NCI-H345 treated with DMSO at 0.1 percent for 48 hours (cell line): ENCODE measurements around the gene PEX5L.
"Not testable (repeated sequence)": the region's sequence is repeated elsewhere in the genome, so short reads cannot be mapped to it uniquely, and the experiment has no call there.

Source experiments
- DNase-seq: peaks from one replicate; lab custom pipeline; 2025; ENCODE audit not compliant: unreplicated experiment; lab: John Stamatoyannopoulos, UW

The PEX5L gene, protein sequence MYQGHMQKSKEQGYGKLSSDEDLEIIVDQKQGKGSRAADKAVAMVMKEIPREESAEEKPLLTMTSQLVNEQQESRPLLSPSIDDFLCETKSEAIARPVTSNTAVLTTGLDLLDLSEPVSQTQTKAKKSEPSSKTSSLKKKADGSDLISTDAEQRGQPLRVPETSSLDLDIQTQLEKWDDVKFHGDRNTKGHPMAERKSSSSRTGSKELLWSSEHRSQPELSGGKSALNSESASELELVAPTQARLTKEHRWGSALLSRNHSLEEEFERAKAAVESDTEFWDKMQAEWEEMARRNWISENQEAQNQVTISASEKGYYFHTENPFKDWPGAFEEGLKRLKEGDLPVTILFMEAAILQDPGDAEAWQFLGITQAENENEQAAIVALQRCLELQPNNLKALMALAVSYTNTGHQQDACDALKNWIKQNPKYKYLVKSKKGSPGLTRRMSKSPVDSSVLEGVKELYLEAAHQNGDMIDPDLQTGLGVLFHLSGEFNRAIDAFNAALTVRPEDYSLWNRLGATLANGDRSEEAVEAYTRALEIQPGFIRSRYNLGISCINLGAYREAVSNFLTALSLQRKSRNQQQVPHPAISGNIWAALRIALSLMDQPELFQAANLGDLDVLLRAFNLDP

DNA sequence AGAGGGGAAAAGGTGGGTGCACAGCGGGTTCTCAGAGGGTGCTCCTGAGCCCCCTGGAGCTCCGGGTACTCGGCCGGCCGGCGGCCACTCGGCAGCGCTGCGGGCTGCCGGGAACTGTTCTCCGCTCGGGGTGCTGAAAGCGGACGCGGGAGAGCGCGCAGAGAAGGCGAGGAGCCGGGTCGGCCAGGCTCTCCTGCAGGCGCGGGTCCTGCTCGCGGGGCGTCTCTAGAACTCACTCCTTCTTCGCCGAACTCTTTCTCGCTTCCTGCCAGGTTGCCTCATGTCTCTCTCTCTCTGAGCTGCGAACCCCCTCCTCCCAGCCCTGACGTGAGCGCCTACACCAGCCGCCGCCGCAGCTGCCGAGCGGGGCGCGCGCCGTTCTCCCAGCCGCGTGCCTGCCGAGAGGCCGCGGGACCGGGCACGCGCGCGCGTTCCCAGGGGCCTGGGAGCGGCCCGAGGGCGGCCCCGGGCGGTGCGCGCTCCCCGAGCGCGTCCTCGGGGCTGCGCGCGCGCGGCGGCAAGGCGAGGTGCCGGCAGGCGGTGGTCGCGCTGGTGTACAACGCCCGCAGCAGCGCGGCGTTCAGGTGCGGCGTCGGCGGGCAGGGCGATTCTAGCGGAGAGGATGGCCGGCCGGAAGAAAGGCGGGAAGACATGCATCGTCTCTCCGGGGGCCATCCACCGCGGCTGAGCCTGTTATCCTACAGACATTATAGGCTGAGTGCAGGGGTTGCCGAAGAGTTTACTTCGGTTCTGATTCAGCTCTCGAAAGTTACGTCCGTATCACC is at the start of gene PEX5L:
Gene PEX5L, minus strand, starts transcription at position 267 of the 785 bp plus-strand sequence. CDS start 338 bp downstream, outside the sequence.
- peak; percentile 84 for DNase-seq

DNA sequence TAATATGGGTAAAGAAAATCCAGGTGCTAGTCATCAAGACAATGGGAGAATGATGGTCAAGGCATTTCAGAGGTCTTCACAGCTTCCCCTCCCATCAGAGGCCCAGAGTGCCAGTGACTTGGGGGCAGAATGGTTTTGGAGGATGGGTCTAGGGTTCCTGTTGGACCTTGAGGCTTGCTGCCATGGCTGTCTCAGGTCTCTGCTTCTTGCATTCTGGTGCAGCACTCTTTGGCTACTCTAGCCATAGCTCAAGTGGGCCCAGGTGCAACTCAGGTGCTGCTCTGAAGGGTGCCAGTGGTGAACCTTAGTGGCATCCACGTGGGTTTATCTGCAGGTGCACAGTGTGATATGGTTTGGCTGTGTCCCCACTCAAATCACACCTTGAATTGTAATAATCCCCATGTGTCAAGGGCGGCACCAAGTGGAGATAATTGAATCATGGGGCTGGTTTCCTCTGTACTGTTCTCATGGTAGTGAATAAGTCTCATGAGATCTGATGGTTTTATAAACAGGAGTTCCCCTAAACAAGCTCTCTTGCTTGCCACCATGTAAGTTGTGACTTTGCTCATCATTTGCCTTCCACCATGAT is 48.5 kb upstream of the PEX5L start:
- DNase-seq, result no peak

DNA sequence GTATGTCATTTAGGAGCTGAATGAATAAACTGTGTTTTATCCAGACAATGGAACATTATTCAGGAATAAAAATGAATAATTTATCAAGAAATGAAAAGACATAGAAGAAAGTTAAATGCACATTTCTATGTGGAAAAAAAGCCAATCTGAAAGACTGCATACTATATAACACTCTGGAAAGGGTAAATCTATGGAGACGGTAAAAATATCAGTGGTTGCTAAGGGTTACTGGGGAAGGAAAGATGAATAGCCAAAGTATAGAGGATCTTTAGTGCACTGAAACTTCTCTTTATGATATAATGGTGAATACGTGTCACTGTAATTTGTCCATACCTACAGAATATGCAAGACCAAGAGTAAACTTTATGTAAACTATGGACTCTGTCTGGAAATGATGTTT is 46.0 kb upstream of the PEX5L start:
- no peak for DNase-seq

DNA sequence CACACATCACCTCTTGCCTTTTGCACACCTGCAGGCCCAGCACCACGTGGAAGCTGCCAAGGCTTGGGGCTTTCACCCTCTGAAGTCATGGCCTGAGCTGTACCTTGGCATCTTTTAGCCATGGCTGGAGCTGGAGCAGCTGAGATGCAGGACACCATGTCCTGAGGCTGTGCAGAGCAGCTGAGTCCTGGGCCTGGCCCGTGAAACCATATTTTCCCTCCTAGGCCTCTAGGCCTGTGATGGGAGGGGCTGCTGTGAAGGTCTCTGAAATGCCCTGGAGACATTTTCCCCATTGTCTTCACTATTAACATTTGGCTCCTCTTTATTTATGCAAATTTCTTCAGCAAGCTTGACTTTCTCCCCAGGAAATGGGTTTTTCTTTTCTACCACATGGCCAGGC is 41.9 kb upstream of the PEX5L start:
- DNase-seq, result no peak

DNA sequence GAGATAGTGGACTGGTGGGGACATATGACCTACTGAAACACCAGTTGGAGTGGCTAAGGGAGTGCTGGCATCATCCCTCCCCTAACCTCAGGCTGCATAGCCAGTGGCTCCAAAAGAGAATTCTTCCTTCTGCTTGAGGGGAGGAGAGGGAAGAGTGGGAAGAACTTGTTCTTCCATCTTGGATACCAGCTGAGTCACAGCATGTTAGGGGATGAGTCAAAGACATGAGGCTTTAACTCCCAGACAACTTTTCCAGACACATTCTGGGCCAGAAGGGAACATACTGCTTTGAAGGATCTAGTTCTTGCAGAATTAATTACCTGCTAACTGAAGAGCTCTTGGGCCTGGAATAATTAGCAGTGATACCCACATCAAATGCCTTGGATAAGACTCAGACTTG is 36.8 kb upstream of the PEX5L start:
- no peak for DNase-seq

DNA sequence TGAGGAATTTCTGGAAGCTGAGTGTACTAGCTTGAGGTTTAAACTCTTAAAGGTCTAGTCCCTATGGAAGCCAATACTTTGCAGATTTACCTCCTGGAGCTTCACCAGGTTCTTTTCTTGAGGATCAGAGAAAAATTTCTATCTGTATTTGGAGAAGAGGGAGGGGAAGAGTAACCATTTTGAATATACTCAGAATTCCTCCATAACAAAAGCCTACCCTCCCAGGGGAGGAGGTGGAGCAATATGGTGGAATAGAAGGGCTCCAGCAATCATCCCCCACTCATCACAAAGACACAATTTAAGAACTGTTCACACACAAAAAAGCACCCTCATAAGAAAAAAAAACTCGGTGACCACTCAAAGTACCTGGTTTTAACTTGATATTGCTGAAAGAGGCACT is 36.0 kb upstream of the PEX5L start:
- no peak for DNase-seq

DNA sequence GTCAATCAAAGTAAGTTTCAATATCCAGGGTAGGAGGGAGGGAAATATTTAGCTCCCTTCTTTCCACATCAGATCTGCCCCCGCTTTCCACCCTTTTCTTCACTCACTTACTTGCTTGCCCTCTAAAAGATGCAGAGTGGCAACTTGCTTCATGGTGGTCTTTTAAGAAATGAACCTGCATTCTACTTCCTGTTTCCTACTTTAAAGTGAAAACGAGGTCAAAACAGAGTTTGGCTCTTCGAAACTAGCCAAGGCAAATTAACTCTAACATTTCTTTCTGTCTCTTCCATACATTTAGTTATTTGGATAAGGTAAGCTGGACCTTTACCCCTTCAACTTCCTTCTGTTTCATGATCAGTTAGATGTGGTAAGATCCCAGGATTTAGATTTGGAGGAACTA is 34.2 kb upstream of the PEX5L start:
- DNase-seq, result no peak

DNA sequence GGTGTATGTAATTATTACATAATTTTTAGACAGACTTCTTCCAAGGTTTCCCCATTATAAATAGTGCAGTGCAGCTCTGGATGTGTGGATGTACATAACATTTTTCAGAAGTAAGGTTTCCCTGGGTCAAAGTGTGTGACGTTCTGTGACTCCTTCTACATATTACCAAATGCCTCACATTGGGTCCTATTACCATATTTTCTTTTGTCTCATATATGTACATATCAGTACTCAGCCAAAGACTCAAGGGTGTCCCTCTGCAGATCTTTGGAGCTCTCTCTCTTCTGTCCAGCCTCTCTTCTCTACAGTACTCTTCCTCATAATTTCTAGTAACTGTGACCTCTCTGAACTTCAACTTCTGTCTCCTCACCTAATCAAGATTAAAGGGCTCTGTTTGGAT is 31.3 kb upstream of the PEX5L start:
- no peak for DNase-seq

DNA sequence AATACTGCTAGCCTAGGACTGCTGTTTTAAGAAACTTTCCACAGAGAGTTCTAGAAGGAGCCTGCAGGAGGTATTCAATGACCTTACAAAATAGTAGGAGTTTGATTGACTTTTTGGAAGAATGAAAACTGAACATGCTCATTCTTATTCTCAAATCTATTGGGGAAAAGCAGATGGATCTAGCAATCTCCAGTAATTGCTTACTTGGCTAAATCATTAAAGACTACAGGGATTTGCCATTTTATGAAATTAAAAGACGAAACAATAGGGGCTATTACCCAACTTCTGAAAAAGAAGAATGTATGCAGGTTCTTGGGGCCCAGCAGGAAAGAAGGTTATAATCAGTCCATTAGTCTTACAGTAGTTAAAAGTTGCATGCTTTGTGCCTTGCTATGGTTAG is 29.9 kb upstream of the PEX5L start:
- no peak for DNase-seq

DNA sequence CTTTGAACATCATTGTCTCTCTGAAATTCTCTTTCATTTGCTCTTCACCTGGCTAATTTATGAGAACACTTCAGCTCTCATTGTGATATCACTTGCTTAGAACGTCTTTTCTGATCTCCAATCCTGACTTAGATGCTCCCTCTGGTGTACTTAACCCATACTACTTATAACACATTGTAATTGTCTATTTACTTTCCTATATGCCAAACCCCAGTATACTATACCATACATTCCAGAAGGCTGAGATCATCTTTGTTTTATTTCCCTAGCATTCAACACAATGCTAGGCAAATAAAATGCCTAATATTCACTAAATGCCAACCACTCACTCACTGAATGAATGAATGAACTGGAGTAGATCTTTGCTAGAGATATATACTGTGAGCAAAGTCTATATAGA is 27.0 kb upstream of the PEX5L start:
- DNase-seq, result no peak

DNA sequence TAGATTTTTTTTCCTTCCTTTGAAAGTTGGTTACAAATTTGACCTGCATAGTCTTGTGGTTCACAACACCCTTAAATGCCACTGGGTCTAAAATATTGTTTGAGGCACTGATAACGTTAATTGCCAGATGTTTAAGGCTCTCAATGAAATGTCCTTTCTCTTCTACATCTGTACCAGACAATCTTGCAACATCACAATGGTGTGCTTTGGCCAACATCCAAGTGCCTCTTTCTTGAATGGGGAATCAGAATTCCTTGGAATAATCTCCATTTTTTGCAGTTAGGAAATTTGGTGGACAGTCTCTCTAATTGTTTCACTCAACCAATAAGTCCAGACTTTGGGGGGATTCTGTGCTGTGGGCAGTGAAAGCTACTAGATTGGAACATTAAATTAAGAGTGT is 26.0 kb upstream of the PEX5L start:
- DNase-seq, result no peak

DNA sequence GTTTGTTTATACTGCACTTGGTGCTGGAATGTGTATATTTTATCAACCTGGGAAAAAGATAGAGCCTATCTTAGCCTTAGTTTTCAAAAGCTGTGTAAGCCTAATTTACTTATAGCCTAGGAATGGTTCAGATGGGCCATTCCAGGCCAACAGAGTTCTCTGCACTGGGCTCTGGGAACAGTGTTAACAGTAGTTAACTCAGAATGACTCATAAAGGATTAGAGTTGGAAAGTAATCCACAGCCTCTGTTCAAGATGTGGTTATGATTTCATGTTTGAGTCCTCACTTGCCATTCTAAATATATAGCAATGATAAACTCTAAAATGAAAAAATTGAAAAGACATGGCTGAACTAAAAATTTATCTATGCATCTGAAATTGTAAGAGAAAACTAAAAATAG is 22.6 kb upstream of the PEX5L start:
- no peak for DNase-seq

DNA sequence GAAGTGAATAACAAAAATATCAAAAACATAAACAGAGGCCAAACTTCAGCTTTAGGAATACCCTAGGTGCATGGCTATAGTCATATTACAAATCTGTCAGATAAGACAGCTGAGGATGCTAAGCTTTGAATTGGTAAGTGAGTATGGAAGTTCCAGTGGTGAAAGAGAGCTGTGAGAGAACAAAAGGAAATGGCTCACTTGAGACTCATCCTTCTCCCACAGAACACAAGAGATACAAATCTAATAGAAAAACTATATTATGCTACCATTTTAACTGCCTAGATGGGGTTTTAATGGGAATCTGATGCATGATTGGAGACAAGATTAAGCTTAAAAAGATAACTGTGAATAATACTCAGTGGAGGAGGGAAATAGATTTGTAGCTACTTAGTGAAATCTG is 21.5 kb upstream of the PEX5L start:
- no peak for DNase-seq

DNA sequence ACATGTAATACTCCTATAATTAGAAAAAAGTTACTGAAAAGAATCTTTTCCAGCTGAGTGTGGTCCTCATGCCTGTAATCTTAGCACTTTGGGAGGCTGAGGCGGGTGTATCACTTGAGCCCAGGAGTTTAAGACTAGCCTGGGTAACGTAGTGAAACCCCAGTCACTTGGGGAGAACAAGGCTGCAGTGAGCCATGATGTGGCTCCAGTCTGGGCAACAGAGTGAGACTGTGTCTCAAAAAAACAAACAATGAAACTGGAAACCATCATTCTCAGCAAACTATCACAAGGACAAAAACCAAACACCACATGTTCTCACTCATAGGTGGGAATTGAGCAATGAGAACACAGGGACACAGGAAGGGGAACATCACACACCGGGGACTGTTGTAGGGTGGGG is 18.9 kb upstream of the PEX5L start:
- not testable (repeated sequence) for DNase-seq

DNA sequence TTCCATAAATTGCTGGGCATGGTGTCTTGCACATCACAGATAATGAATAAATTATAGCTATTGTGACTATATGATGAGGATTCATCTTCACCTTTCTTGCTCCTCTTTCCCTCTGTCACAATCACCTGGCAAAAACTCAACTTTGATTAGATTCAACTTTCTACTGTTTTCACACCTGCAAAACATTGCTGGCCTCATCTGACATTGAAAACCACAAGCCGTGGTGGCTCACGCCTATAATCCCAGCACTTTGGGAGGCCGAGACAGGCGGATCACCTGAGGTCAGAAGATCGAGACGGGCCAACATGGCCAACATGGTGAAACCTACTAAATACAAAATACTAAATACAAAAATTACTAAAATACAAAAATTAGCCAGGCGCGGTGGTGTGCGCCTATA is 12.7 kb upstream of the PEX5L start:
- no peak for DNase-seq

DNA sequence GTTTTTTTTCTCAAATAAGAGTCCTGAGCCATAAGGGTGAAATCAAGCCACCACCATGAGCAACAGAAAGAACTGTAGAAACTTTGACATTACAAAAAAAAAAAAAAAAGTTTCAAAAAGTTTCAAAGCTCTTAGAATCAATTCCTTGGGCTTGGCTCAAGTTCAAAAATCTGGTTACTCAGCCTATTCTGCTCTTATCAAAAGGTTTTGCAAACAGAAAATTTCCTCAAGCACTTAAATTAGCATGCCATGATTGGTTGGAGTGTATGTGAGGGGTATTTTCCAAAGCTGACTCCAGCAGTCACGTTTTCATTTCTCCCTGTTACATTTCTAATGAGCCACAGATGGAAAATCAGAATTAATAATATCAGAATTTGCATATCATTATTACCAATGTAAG is 12.1 kb upstream of the PEX5L start:
- DNase-seq, result no peak

DNA sequence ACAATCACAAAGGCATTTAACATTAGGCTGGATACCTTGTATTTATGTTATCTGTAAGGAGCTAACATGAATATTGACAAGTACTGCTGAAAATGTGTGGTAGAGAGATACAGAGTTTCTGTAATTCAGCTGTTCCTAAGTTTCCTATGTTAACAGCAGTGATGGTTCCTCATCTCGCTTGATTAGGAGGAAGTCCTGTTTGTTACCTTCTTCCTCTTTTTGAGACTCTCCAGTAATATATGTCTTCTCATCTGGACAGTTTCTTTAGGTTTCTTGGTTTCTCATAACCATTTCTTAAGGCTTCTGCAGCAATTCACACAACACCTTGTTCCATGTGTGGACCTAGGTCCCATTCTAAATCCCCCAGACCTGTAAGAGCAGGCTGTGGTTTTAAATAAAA is 11.4 kb upstream of the PEX5L start:
- DNase-seq, result no peak

DNA sequence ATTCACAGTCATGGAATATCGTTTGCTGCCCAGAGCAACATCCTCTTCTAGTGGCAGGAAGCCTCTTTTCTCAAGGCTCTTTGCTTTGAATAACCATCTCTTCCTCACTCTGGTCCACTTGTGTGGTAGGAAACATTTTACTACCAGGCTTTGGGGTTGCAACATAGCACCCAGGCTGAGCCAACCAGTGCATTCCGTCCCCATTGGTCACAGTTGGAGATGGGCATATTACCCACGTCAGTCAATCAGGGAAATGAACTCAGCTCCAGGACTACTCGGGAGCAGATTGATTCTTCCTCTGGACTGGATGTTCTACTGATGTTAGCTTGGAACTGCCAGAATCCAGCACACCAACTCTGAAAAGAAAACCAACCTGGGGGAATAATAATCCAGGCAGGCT is 4.2 kb upstream of the PEX5L start:
- DNase-seq, result no peak

DNA sequence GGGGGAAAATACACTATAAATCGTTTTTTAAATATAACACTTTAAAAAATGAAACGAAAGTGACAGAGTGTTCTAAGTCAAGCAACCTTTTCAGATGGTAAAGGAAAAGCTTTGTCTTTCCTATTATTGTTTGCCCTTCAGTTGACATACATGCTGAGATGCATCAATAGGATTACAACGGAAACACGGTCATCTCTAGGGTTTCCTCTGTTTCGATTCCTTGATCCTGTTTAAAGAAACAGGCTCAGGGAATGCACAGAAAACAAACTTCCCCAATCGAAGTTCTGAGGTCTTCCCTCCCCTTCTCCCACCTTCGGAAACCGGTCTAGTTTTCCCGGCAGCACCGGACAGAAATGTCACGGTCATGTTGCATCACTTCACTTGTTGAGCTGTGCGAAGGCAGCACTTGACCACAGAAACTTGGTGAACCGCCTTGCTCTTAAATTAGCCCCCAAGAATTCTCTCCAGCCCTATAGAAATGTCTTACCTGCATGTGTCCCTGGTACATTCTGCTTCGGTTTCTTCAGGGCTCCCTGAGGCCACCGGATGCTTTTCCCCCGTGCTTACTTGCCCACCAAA is 556 bp downstream of the PEX5L start:
- DNase-seq, result peak; percentile 79

DNA sequence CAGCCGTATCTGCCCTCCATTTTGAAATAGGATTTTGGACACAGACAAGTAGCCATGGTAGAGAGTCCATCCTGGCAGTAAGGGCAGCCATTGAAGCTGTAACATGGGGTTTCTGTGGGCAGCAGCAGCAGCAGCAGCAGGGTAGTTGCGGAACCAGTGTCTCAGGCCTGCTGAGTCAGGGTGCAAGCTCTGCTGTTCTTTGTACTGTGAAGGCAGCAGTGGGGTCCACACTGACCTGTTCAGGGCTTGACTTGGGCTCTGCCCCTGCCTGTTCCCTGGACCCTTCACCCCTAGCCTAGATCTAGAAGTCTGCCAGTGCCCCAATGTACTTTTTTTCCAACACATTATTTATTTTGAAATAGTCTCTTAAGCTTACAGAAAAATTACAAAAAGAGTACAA is 9.7 kb downstream of the PEX5L start:
- no peak for DNase-seq

DNA sequence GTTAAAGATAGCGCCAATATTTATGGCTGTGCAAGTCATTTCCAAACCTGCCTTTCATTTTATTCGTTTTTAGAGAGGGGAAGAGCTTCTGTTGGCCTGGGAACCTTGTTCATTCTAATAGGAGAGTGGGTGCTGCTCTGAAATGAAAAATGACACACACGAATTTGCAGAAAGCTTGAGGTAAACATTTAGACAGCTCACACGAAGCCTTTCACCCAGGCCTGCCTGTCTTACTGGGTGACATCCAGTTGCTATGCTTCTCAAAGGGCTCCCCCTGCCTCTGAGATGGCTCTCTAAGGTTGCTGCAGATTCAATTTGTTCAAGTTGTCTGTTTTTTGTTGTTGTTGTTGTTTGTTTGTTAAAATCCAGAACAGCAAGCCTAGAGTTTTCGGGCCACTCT is 18.2 kb downstream of the PEX5L start:
- no peak for DNase-seq
